ENCODE results near the gene HPS3. TPM values are rescaled to one million over a fixed set of nuclear protein-coding genes. Genes with fewer than 3 reads are reported as not detected.

Gene HPS3
- total and polyA plus RNA-seq, 2 of the 4 experiments (the other 2 are of a cell fraction), result 15.2 to 24.2 TPM

- Histone ChIP-seq H3K56ac (ENCODE audit: extremely low read depth, insufficient read depth, low read length) (no peak overlapping the region), H3K18ac (ENCODE audit: low read depth, low read length) (no peak overlapping the region), H3K14ac (replicated peaks; ENCODE audit: low read depth, low read length) (no peak overlapping the region), H2BK120ac (ENCODE audit: low read depth, low read length) (no peak overlapping the region), H2BK5ac (ENCODE audit: low read depth, low read length, poor library complexity, severe bottlenecking) (no peak overlapping the region), H4K20me1 (ENCODE audit: insufficient read depth, low read length) (no peaks in the 10 kb centered on the region), H3K4ac (ENCODE audit: low read depth, low read length) (no peak overlapping the region), H3K4me3 (ENCODE audit: insufficient read depth, low read depth, low read length) (no peak overlapping the region), H2AK9ac (replicated peaks; ENCODE audit: low read depth, low read length, poor library complexity) (no peak overlapping the region), H3K9me1 (ENCODE audit: insufficient read depth, low read length) (no peaks in the 10 kb centered on the region), H2BK15ac (ENCODE audit: low read depth, low read length) (no peak overlapping the region), H3K4me2 (ENCODE audit: low read depth, low read length) (no peak overlapping the region), H4K5ac (ENCODE audit: low read depth, low read length) (no peak overlapping the region), H4K8ac (ENCODE audit: low read depth in 2 of 2, low read length in 2 of 2) (no peak overlapping the region), H2AK5ac (ENCODE audit: low read depth, low read length) (no peak overlapping the region), H4K91ac (ENCODE audit: insufficient read depth, low read depth, low read length) (no peak overlapping the region), H3K4me1 (ENCODE audit: control insufficient read depth, insufficient read depth, low read length) (no peaks in the 10 kb centered on the region), H3K9me3 (ENCODE audit: control insufficient read depth, insufficient read depth, low read length) (no peaks in the 10 kb centered on the region; the same call in 1 of the 2 replicates), H3K36me3 (ENCODE audit: control insufficient read depth, insufficient read depth, low read length) (no peaks in the 10 kb centered on the region), H3K9ac (ENCODE audit: low read depth, low read length) (no peak overlapping the region), H3K27ac (ENCODE audit: insufficient read depth, low read length) (no peak overlapping the region), H2AFZ (replicated peaks; ENCODE audit: low read length, poor library complexity) (no peak overlapping the region), H3K27me3 (ENCODE audit: control insufficient read depth, insufficient read depth, low read length) (no peaks in the 10 kb centered on the region), H3K23ac (ENCODE audit: low read depth, low read length) (no peak overlapping the region), H3K79me1 (ENCODE audit: low read depth in 1 of 2, low read length in 2 of 2) (no peaks in the 10 kb centered on the region), H2BK20ac (ENCODE audit: low read depth, low read length) (no peak overlapping the region)
- intact Hi-C loops (cut with micrococcal nuclease), result no loop called here
- dilution Hi-C loops (cut with HindIII; ENCODE audit: low sequenced_read_pairs, unreplicated experiment), result no loop called here
- TF ChIP-seq RAD21 (IDR thresholded peaks at IDR 0.05; ENCODE audit: low read length), result no peak
- no peak for TF ChIP-seq MXI1 (IDR thresholded peaks at IDR 0.05; ENCODE audit: borderline replicate concordance, low read depth, low read length)
- no peak for TF ChIP-seq MAFK (IDR thresholded peaks at IDR 0.05; ENCODE audit: low read depth, low read length)
- TF ChIP-seq RCOR1 (IDR thresholded peaks at IDR 0.05; ENCODE audit: insufficient replicate concordance, low read length), result no peak
- no peak for TF ChIP-seq BHLHE40 (IDR thresholded peaks at IDR 0.05; ENCODE audit: low read depth, low read length)
- TF ChIP-seq ELK1 (IDR thresholded peaks at IDR 0.05; ENCODE audit: borderline replicate concordance, low read depth, low read length), result no peak
- TF ChIP-seq RFX5 (IDR thresholded peaks at IDR 0.05; ENCODE audit: low read depth, low read length), result no peak
- TF ChIP-seq POLR2A (IDR thresholded peaks at IDR 0.05; ENCODE audit: low read depth, low read length), result no peak
- TF ChIP-seq USF2 (IDR thresholded peaks at IDR 0.05; ENCODE audit: low read depth, low read length), result no peak
- no peak for TF ChIP-seq CEBPB (IDR thresholded peaks at IDR 0.05; ENCODE audit: low read depth, low read length)
- no peak for DNase-seq
- no peak for ATAC-seq (ENCODE audit: low read depth)
- no CpG with 5 or more reads among the region's 3 CpGs for WGBS, 2 experiments (ENCODE audit: extremely low coverage in 2 of 2, insufficient read length in 1 of 2)
- in situ Hi-C loops (cut with MboI; ENCODE audit: low sequenced_read_pairs), result loop anchor here (25.0 kb wide), 1 partner anchor 608 kb away; no protein-coding TSS in a partner anchor
- BruUV-seq (replicated peaks), result no TSS peak
- POLR2A ChIA-PET (ENCODE audit: unreplicated experiment), result no interaction called here
- CTCF ChIA-PET, result no interaction called here
Measured at GRCh38 chr3:149104484-149104883, 25.0 kb upstream of the HPS3 start.

Data from IMR-90 (cell line).